HFFc6 (cell line): ENCODE data around the gene FMN2. TPM values are rescaled to one million over a fixed set of nuclear protein-coding genes. Genes with fewer than 3 reads are reported as not detected.
A peak's percentile ranks its signal among the peaks of the same experiment; 100 is the strongest.

Source experiments
- DNase-seq: peaks from one replicate; pipeline ENCODE4 v3.0.0-alpha.2; 2018
- H3K27ac Mint-ChIP-seq: 2 replicates; pipeline ENCODE4 v1.8.0; 2020; ENCODE audit warnings: mild to moderate bottlenecking, mixed read lengths
- H3K27me3 Mint-ChIP-seq: 2 replicates; pipeline ENCODE4 v1.8.0; 2021; ENCODE audit warnings: mild to moderate bottlenecking, moderate library complexity, mixed read lengths; ENCODE audit not compliant: insufficient read depth
- H3K36me3 Mint-ChIP-seq: 2 replicates; pipeline ENCODE4 v1.8.0; 2021; ENCODE audit warnings: low read depth, mixed read lengths
- H3K4me1 Mint-ChIP-seq: 2 replicates; pipeline ENCODE4 v1.8.0; 2020; ENCODE audit warnings: low read depth, mixed read lengths
- H3K4me3 Mint-ChIP-seq: 2 replicates; pipeline ENCODE4 v1.8.0; 2020; ENCODE audit warnings: mild to moderate bottlenecking, moderate library complexity, mixed read lengths
- H3K9me3 Mint-ChIP-seq: 2 replicates; pipeline ENCODE4 v1.8.0; 2020; ENCODE audit warnings: mild to moderate bottlenecking, mixed read lengths
- total RNA-seq, 6 experiments: library from RNA; stranded (reverse); fragmentation: NEBNext Ultra II Directional; extraction: Animal tissue kit (Norgen Biotek cat#: 25700); gene quantifications; 2 replicates in 1 of 6; 3 replicates in 5 of 6; pipeline ENCODE4 v1.2.3, GENCODE V29; 2021
- TF ChIP-seq, protein P1 (sequence below): fragments of 200-600 bp; sonication (generic); IDR thresholded peaks from 2 replicates; pipeline ENCODE4 v1.5.0; 2021; ENCODE audit warnings: antibody characterized with exemption, mild to moderate bottlenecking

The FMN2 gene
- total RNA-seq, 6 experiments from 2014 or later: 82.6 to 115 (median 96.4) TPM

DNA sequence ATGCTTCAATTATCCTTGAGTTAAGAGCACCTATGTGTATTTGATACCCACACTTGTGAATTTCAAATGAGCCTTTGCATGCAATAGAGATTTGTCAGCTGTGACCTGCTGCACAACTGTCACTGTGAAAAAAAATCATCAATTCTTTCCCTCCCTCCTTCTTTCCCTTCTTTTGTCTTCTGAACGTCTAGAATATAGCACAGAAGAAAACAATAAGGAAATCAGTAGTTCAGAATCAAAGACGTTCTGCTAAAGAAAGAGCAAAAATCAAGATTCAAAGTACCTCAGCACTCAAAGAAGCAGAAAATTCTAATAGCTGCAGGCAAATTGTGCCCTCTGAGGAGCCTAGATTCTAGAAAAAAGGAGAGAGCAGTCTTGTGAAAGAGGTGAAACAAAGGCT lies 1.7 kb upstream of the FMN2 start:
- H3K9me3 Mint-ChIP-seq: peaks cover 5% of the 10 kb centered on the region; the same call in 1 of the 2 replicates
- H3K4me3 Mint-ChIP-seq: peak overlapping the region; percentile 18; the same call in 1 of the 2 replicates
- TF ChIP-seq, protein P1, sequence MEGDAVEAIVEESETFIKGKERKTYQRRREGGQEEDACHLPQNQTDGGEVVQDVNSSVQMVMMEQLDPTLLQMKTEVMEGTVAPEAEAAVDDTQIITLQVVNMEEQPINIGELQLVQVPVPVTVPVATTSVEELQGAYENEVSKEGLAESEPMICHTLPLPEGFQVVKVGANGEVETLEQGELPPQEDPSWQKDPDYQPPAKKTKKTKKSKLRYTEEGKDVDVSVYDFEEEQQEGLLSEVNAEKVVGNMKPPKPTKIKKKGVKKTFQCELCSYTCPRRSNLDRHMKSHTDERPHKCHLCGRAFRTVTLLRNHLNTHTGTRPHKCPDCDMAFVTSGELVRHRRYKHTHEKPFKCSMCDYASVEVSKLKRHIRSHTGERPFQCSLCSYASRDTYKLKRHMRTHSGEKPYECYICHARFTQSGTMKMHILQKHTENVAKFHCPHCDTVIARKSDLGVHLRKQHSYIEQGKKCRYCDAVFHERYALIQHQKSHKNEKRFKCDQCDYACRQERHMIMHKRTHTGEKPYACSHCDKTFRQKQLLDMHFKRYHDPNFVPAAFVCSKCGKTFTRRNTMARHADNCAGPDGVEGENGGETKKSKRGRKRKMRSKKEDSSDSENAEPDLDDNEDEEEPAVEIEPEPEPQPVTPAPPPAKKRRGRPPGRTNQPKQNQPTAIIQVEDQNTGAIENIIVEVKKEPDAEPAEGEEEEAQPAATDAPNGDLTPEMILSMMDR: no peak
- peak overlapping the region; percentile 4; the same call in 1 of the 2 replicates for H3K27ac Mint-ChIP-seq
- H3K36me3 Mint-ChIP-seq: peaks cover 30% of the 10 kb centered on the region
- no peaks in the 10 kb centered on the region for H3K27me3 Mint-ChIP-seq
- no peak for DNase-seq
- peaks cover 61% of the 10 kb centered on the region for H3K4me1 Mint-ChIP-seq

DNA sequence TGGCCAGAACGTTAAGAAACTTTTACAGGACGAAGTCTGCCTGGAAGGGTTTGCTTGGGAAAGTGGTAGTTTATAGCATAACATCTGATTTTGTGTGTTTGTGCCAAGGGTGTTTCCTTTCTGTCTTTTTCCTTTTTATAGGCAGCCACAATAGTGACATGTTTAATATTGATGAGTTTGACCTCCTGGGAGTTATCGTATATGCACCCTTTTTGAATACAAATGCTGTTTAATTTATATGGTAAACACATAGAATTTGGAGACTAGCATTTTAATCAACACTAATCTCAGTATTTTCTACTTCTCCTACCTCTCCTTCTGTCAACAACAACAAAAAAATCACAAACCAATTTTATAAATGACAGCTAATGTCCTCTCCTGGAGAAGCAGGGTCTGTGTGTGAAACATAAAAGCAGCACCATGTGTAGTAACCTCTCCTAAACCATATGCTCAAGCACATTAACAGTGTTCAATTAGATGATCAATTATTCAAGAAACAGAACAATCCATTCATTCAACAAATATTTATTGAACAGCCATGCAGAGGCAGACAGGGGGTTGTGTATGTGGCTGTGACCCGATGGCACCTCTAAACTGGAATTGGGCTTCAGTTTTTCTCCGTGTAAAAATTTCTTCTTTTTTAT lies 604 bp upstream of the FMN2 start:
- Mint-ChIP-seq H3K27me3 (no peaks in the 10 kb centered on the region), H3K9me3 (peaks cover 5% of the 10 kb centered on the region; the same call in 1 of the 2 replicates), H3K36me3 (peaks cover 36% of the 10 kb centered on the region), H3K4me1 (peaks cover 64% of the 10 kb centered on the region), H3K4me3 (peak overlapping the region; percentile 95), H3K27ac (peak overlapping the region; percentile 77)
- TF ChIP-seq, protein P1: no peak
- no peak for DNase-seq

DNA sequence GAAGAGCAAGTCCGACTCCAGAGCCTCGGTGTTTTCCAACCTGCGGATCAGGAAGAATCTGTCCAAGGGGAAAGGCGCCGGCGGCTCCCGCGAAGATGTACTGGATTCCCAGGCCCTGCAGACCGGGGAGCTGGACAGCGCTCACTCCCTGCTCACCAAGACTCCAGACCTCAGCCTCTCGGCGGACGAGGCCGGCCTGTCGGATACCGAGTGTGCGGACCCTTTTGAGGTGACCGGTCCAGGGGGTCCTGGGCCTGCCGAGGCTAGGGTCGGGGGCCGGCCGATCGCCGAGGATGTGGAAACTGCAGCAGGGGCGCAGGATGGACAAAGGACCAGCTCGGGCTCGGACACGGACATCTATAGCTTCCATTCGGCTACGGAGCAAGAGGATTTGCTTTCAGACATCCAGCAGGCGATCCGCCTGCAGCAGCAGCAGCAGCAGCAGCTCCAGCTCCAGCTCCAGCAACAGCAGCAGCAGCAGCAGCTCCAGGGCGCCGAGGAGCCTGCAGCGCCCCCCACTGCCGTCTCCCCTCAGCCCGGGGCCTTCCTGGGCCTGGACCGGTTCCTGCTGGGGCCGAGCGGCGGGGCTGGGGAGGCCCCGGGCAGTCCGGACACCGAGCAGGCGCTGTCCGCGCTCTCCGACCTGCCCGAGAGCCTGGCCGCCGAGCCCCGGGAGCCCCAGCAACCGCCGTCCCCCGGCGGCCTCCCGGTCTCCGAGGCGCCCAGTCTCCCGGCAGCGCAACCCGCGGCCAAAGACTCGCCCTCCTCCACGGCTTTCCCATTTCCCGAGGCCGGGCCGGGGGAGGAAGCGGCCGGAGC lies 827 bp downstream of the FMN2 start:
- Mint-ChIP-seq H3K27ac (peak overlapping the region; percentile 67), H3K4me3 (peak overlapping the region; percentile 90), H3K36me3 (peaks cover 47% of the 10 kb centered on the region), H3K4me1 (peaks cover 63% of the 10 kb centered on the region), H3K9me3 (peaks cover 5% of the 10 kb centered on the region; the same call in 1 of the 2 replicates), H3K27me3 (no peaks in the 10 kb centered on the region)
- DNase-seq: peak; percentile 60
- TF ChIP-seq, protein P1: peak; percentile 67

DNA sequence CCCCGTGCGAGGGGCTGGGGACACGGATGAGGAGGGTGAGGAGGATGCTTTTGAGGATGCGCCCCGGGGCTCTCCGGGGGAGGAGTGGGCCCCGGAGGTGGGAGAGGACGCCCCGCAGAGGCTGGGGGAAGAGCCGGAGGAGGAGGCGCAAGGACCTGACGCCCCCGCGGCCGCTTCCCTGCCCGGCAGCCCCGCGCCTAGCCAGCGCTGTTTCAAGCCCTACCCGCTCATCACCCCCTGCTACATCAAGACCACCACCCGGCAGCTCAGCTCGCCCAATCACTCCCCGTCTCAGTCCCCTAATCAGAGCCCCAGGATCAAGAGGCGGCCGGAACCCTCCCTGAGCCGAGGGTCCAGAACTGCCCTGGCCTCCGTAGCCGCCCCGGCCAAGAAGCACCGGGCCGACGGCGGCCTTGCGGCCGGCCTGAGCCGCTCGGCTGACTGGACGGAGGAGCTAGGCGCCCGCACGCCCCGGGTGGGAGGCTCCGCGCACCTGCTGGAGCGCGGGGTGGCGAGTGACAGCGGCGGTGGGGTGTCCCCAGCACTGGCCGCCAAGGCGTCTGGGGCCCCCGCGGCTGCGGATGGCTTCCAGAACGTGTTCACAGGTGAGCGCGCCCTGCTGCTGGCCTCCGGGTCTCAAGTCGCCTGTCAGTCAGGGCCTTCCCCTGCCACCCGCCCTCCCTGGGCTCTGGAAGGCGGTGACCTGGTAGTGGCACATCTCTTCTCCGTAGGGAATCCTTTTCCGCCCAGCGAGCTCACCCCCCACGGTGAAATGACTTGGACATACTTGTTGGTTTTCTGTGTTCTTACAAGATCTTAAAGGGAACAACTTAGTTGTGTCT lies 1.7 kb downstream of the FMN2 start:
- H3K36me3 Mint-ChIP-seq: peaks cover 50% of the 10 kb centered on the region
- H3K4me3 Mint-ChIP-seq: peak overlapping the region; percentile 90
- H3K9me3 Mint-ChIP-seq: peaks cover 5% of the 10 kb centered on the region; the same call in 1 of the 2 replicates
- H3K27me3 Mint-ChIP-seq: no peaks in the 10 kb centered on the region
- peak overlapping the region; percentile 79 for H3K27ac Mint-ChIP-seq
- TF ChIP-seq, protein P1: no peak
- peaks cover 64% of the 10 kb centered on the region for H3K4me1 Mint-ChIP-seq
- no peak for DNase-seq

DNA sequence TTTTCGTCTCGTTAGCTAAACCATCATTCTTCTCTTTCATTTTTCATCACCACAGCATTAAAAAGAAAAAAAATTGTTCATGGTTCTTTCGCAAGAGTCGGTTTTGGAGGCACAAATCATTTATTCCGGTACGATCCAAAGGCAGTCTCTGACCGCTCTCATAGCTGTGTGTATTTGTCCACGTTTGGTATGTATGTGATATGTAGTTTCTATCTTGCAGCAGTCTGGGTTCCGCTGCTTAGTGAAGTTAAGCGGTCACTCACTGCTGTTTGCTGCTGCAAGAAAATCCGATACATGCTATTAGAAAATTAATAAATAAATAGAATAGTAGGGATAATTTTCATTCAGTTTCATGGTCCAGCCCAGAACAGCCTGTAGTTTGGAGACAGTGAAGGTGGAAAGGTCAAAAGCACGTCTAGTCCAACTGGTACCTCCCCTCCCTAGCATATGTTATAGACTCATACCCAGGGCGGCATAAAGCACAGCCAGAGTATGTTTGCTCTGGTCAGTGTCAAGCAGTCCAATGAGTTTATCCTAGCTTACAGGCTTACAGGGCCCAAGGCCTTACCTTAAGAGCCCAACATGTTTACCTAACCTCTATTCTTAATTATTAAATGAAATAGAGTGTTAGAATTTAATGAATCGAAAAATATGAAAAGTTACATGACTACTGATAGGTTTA lies 2.5 kb downstream of the FMN2 start:
- Mint-ChIP-seq H3K4me1 (peaks cover 68% of the 10 kb centered on the region), H3K27me3 (no peaks in the 10 kb centered on the region), H3K27ac (peak overlapping the region; percentile 79), H3K9me3 (peaks cover 5% of the 10 kb centered on the region; the same call in 1 of the 2 replicates), H3K4me3 (peak overlapping the region; percentile 90), H3K36me3 (peaks cover 55% of the 10 kb centered on the region)
- no peak for DNase-seq
- TF ChIP-seq, protein P1: no peak
